ENCODE measurements around the gene NACC2. TPM values are rescaled to one million over a fixed set of nuclear protein-coding genes. Genes with fewer than 3 reads are reported as not detected.

Gene NACC2
- polyA plus RNA-seq, 1 donor from 2014 or later, result 0.78 TPM

Other genes starting within 250 kb of the NACC2 start
- gene CAMSAP1, start 187.7 kb downstream of the NACC2 start, polyA plus RNA-seq, result 2.7 TPM
- 19.5 TPM for gene UBAC1, start 133.9 kb downstream of the NACC2 start, polyA plus RNA-seq
- 30.3 TPM for gene TMEM250, start 23.6 kb upstream of the NACC2 start, polyA plus RNA-seq
- gene LHX3, start 109.8 kb upstream of the NACC2 start, polyA plus RNA-seq, result not detected
- gene QSOX2, start 150.5 kb upstream of the NACC2 start, polyA plus RNA-seq, result 2.1 TPM
- gene CCDC187, start 208.8 kb upstream of the NACC2 start, polyA plus RNA-seq, result 0.15 TPM
- gene GPSM1, start 232.2 kb upstream of the NACC2 start, polyA plus RNA-seq, result not detected